ENCODE data around the gene SPHKAP.
"Not testable (repeated sequence)": the region's sequence is repeated elsewhere in the genome, so short reads cannot be mapped to it uniquely, and the experiment has no call there.

Gene SPHKAP

DNA sequence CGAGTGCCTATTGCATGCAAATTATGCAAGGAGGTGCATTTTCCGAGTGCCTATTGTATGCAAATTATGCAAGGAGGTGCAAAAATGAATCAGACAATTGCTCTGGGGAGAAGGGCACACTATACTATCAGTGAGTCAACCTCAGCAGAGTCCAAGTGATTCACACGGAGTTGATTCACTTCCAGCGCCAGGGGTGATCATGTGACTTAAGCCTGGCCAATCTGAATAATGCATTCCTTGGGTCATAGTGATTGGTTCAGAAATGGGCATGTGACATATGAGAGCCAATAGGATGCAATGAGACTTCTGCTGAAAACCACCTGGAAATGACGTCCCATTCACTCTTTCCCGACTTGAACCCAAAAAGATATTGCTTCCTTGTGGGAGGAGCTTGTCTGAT lies 157.9 kb downstream of the SPHKAP start:
- no peak for DNase-seq (ENCODE audit: low spot score)

DNA sequence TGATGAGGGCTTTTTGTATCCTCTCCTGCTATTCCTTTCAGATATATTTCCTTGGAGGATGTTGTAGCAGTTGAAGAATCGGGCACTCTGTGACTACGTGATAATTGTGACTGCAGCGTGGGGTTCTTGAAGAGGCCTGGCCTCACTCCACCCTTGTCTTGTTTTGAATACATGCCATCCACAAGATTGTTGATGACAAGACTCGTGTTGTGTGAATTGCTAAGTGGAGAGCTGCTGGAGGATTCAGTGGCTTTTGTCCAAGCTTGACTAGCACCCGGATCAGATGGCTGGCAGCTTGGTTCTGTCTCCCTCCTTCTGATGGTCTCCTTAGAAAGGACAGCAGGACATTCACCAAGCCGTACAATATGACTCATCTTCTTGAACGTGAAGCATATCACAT lies 163.2 kb downstream of the SPHKAP start:
- no peak for DNase-seq (ENCODE audit: low spot score)

DNA sequence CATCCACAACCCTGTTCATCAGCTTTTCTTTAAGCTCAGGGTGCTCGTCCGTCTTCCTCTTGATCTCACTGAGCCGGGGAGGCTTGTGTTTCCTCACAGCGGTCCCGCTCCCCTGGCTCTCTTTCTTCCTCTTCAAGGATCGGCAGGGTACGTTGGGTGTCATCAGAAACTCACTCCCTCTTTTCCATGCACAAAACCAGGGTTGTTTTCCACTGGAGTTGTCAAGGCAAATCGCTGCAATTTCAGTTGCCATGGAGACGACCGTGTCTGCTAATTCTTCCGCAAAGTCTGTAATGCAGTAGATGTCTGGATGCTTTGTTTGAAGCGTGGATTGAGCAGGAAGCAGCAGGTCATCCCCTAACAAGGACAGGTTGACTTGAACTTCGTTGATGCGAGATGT lies 163.7 kb downstream of the SPHKAP start:
- DNase-seq (ENCODE audit: low spot score) = no peak

DNA sequence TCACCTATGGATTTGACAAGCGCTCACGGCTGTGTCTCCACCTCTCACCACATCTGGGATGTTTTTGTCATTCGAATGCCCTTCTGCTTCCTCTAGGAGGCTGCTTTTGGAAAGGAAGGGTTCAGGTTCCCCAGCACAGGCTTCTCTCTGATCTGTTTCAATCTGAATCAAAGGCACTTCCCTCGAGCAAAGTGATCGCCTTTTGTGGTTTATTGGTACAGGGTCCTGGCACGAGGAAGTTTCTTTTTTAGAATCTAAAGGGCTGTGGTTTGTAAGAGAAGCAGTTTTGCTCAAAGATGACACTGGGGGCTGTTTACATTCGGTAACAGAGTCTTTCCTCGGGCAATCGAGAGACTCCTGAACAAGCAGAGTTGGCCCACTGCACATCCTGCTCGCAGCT lies 165.1 kb downstream of the SPHKAP start:
- no peak for DNase-seq (ENCODE audit: low spot score)

DNA sequence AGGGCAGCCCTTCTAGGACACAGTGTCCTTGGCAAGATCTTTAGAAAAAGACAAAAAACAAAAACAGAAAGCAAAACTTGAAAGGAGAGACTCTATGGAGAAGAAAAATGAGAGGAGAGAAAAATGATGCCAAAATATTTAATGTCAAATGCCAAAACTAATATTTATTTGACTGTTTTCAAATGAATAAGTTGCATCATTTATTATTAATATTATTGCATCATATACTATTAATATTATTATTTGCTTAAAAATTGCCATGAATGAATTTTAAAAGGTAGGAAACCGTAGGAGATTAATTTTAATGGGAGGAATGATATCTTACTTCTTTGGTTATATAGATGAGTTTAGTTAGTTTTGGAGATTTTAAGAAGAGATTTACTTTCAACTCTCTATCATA lies 165.7 kb downstream of the SPHKAP start:
- no peak for DNase-seq (ENCODE audit: low spot score)

DNA sequence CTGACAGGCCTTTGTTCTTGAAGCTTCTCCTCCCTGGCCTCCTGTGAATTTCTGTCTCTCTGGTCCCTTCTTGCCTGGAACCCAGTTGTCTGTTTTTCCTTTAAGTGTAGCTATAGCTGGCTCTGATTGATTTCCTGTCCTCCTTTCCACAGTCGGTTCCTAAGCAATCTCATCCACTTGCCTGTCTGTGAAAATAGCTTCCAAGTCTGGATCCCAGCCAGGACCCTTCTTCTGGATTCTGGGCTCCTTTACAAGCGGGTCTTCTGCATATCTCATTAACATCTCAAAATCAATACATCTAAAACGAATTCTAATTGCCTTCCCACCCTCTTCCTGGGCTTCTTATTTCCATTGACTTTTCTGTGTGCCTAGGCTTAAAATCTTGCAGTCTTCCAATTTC lies 185.1 kb downstream of the SPHKAP start:
- DNase-seq (ENCODE audit: low spot score) = no peak

DNA sequence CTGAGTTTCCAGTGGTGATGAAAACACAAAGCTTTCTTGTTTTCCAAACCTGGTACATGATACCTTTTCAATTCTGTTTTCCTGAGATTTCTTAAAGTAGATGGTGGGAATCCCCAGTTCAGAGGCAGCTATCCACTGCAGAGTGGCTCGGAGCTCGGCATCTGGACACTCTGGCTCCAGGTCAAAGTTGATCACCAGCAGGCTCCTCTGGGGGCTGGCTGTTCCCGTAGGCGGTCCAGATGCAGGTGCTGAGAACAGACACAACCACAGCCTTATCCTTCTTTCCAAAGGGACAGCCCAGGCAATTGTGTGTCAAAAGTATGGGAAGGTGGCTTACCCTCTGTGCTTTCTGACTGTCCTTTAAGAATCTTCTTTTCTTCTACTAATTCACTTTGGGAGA lies 190.6 kb downstream of the SPHKAP start:
- no peak for DNase-seq (ENCODE audit: low spot score)

DNA sequence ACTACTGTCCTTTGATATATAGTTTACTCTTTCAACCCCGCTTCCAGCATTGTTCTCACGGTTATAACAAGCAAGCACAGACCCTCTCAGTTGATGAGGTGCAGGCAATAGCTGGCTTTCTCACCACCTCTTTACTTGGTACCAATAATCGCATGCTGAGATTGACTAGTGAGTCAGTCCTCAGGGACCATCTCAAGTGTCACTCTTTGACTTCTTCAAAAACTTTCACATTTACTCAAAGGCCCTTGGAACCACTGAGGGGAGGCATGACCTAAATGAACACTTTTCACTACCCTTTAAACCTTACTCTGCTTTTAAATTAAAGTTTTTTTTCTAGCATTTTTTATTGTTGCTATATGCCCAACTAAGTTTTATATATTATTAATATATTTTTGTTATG lies 208.2 kb downstream of the SPHKAP start:
- DNase-seq (ENCODE audit: low spot score) = no peak

DNA sequence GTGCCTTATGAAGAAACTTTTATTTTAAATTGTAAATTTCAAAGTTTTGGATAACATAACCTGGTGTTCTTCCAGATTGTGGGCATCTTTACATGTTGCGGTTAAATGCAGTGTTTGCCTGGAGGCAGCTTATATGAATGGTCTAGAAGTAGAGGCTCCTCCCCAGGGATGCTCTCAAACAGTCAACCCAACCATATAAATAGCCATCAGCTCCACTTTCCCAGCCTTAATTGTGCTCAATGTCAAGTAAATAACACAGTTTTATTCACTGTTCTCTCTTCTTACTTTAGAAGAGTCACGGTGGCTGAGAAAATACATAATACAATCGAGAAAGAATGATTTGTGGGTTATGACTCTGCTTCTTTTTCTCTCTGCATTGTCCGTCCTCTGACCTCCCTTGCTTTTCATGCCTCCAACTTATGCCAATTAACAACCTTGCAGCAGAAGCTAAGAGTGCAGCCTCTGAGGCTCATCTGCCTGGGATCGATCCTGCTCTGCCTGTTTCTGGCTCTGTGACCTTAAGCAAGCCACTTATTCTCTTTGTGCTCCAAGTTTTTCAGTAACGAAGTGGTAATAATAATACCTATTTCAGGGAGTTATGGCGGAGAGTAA lies 209.8 kb downstream of the SPHKAP start:
- no peak for DNase-seq (ENCODE audit: low spot score)

DNA sequence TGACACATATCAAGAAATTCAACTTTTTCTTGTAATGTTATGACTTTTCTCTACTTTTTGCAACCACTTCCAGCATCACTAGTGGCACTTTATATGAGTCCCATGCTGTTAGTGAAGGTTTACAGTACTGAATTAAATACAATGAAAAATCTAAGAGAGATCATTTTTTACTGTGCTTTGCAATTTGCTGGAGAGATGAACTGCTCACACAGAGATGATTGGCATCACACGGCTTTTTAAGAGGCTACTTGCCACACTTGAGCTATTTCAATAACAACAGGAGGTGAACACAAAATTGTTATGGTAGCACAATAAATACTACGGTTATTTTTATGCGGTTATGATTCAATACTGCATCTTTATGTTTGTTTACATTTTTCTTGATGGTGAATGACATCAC lies 221.2 kb downstream of the SPHKAP start:
- no peak for DNase-seq (ENCODE audit: low spot score)

DNA sequence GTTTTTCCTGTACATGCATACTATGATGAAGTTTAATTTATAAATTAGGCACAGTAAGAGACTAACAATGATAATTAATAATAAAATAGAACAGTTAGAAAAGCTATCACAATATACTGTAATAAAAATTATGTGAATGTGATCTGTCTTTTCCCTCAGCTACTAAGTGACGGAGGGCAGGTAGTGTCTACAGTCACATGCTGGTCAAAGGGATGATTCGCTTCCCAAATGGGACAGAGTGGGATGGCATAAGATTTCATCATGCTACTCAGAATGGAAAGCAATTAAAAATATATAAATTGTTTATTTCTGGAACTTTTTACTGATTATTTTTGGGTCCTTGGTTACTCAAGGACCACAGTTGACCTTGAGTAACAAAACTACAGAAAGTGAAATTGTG lies 238.5 kb downstream of the SPHKAP start:
- no peak for DNase-seq (ENCODE audit: low spot score)

DNA sequence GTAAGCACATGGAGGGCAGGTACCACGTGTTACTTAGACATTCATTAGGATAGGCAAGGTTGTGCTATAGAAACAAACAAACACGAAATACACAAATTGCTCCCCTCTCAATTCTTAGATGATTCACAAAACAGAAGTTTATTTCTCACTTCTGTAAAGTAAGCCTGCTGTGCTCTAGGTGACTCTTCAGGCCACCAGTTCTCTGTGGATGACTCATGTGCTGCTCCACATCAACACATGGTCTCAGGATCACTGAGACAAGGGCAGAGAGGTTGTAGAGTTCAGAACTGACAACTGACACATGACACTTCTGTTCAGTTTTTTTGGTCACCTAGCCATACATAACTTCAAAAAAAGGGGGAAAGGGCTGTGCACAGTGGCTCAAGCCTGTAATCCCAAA lies 239.5 kb downstream of the SPHKAP start:
- no peak for DNase-seq (ENCODE audit: low spot score)

DNA sequence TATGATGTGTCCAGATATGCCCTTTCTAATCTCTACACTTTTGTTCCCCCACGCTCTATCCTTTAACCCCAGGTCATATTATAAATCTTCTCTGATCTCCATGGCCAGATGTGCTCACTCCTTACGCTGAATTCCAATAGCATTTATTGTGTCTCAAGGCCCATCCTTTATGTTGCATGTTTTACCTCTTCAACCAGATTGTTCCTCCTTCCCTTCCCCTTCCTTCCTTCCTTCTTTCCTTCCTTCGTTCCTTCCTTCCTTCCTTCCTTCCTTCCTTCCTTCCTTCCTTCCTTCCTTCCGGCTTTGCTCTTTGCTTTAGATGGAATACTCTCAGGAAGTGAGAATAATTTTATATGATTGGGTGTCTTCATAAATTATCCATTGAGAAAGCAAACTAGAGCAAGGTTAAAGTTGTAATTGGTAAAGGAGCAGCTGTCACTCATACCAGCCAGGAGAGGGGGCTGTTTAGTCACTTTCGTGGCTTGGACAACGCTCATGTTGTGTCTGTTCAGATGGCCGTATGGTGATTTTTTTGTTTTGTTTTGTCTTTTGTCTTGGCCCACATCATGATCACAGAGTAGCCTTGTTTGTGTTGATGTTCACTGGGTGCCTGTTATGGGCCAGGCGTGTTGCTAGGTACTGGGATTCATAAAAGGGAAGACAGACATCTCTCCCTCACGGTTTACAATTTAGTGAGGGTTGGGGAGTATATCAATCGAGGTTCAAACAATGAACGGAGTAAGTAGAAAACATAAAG lies 242.0 kb downstream of the SPHKAP start:
- no peak for DNase-seq (ENCODE audit: low spot score)

DNA sequence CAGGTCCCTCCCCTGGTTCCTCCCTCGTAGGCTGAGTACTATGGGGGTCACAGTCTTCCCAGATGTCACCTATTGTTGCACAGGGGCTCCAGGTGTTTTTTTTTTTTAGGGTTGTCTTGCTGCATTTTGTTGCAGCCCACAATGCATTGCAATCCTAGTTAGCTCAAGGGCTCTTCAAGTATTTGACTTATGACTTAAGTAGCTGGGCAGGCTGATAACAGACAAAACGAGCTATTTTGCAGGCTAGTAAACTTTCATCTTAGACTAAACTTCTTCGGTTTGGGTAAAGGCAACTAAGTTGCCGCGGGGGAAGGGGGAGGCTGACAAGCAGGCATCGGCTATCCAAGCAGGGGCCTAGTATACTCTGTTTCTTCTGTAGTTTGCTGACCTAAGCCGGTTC lies 245.2 kb downstream of the SPHKAP start:
- not testable (repeated sequence) for DNase-seq (ENCODE audit: low spot score)

DNA sequence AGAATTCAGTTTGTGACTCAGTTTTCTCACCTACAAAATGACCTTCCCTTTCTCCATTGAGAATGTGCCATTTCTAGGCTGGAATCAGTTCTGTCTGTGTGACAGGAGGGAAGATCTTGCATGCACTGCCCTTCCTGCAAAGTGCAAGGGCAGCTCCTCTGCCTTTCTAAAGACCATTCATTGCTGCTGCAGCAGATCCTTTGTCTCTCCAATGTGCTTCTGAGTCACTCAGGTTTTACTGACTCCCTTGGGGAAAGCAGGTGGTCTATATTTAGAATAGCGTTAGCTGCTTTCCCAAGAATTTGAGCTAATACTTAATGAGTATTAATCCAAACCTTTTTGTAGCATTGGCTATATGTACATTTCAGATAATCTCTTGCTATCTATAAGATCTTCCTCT lies 247.6 kb downstream of the SPHKAP start:
- DNase-seq (ENCODE audit: low spot score) = no peak

DNA sequence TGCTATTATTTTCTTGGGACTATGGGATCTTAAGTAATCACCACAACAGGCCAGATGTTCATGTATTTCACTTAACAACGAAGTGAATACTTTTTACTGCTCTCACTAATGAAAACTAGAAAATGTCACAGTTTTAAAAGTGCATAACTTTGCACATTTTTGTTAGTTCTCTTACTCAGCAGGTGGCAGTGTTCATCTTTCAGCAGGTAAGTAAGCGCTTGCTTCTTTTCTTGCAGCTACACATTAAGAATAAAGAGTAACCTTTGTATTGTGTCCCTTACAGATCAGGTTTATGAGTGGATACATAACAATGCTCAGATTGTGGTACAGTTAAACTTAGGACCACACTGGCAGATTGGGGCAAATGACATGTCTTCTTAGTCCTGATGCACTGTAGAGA lies 249.1 kb downstream of the SPHKAP start:
- DNase-seq (ENCODE audit: low spot score) = no peak

DNA sequence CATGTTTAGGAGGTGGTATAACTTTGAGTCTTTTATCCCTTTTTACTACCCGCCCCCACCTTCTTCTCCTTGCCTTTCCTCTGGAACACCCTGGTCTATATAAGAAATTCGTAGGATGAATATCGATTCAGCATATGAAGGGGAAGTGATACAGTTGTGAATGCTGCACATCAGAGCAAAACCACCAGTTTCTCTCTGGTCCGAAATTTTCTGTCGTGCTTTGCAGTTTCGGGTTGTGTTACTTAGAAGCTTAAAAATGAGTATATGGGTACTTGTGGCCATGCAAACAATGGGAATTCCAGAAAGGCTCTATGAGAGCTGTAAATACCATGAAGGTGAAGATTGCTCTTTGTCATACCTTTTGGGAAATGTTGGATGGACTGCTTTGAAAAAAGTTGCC lies 249.5 kb downstream of the SPHKAP start:
- no peak for DNase-seq (ENCODE audit: low spot score)

All from CD4-positive, alpha-beta T cell treated with Interleukin-6 at 100 ng/mL for 8 hours (primary cell).